H1 (cell line): ENCODE results near the gene MEMO1. TPM values are rescaled to one million over a fixed set of nuclear protein-coding genes. Genes with fewer than 3 reads are reported as not detected.

Experiments
- CTCF ChIA-PET: fragments of 300-600 bp; sonication (Branson Sonifier 250); formaldehyde crosslinking; loops from one replicate; lab custom pipeline; 2021; ENCODE audit not compliant: partially characterized antibody; lab: Charles Lee
- POLR2A ChIA-PET: fragments of 300-600 bp; sonication (Branson Sonifier 250); formaldehyde crosslinking; loops from one replicate; lab custom pipeline; 2021; ENCODE audit warnings: inconsistent platforms; ENCODE audit not compliant: partially characterized antibody; lab: Charles Lee
- DNase-seq, 2 experiments: peaks; one replicate each; pipeline versions ENCODE4 v3.0.0 to v3.0.0-alpha.2; 2010 to 2022; ENCODE audit warnings: low spot score in 2 of 2, low read depth in 1 of 2, mixed read lengths in 1 of 2
- FAIRE-seq: peaks from 2 replicates; lab custom pipeline; 2011; peaks lifted over from hg19 to GRCh38; lab: Jason Lieb, UNC
- H2AFZ ChIP-seq: 2 replicates; pipeline ENCODE4 v1.8.1; 2012; ENCODE audit warnings: low read length, inconsistent platforms
- H2AK5ac ChIP-seq: 2 replicates; pipeline ENCODE4 v1.6.1; 2013; ENCODE audit warnings: low read depth, low read length
- H2BK120ac ChIP-seq: replicated peaks from 2 replicates; pipeline ENCODE3; 2013; ENCODE audit warnings: low read depth, low read length, inconsistent platforms
- H2BK12ac ChIP-seq: 2 replicates; pipeline ENCODE4 v1.6.1; 2013; ENCODE audit warnings: low read depth, low read length
- H2BK15ac ChIP-seq: 2 replicates; pipeline ENCODE4 v1.6.1; 2013; ENCODE audit warnings: low read length
- H2BK20ac ChIP-seq: 2 replicates; pipeline ENCODE4 v1.6.1; 2013; ENCODE audit warnings: low read length
- H2BK5ac ChIP-seq: 2 replicates; pipeline ENCODE4 v1.6.1; 2013; ENCODE audit warnings: low read depth, low read length
- H3K14ac ChIP-seq: 2 replicates; pipeline ENCODE4 v1.6.1; 2013; ENCODE audit warnings: inconsistent platforms; ENCODE audit not compliant: insufficient read length
- H3K18ac ChIP-seq: 2 replicates; pipeline ENCODE4 v1.6.1; 2013; ENCODE audit warnings: low read length; ENCODE audit errors: extremely low read depth
- H3K23ac ChIP-seq: 2 replicates; pipeline ENCODE4 v1.6.1; 2013; ENCODE audit warnings: inconsistent platforms; ENCODE audit not compliant: insufficient read length
- H3K23me2 ChIP-seq: 2 replicates; pipeline ENCODE4 v1.6.1; 2013; ENCODE audit warnings: low read depth, low read length
- H3K27ac ChIP-seq: 2 replicates; pipeline ENCODE4 v1.6.1; 2011; ENCODE audit warnings: low read depth, low read length, inconsistent platforms
- H3K27me3 ChIP-seq, 4 experiments: replicated peaks in 1 of 4; 1 replicate in 1 of 4; 2 replicates in 3 of 4; pipeline versions ENCODE4 v1.6.1 to v1.8.1; 2011 to 2013; ENCODE audit warnings: low read length in 3 of 4, mild to moderate bottlenecking in 3 of 4, inconsistent platforms in 2 of 4, mixed read lengths in 2 of 4, moderate library complexity in 1 of 4; ENCODE audit not compliant: control insufficient read depth in 3 of 4, insufficient read depth in 3 of 4; ENCODE audit errors: extremely low read depth in 1 of 4
- H3K36me3 ChIP-seq, 4 experiments: 2 replicates each; pipeline versions ENCODE4 v1.6.1 to v1.8.1; 2011 to 2013; ENCODE audit warnings: mild to moderate bottlenecking in 4 of 4, low read length in 3 of 4, moderate library complexity in 2 of 4, control low read depth in 1 of 4, inconsistent platforms in 1 of 4; ENCODE audit not compliant: insufficient read depth in 4 of 4, control insufficient read depth in 2 of 4
- H3K4ac ChIP-seq: replicated peaks from 2 replicates; pipeline ENCODE3; 2013; ENCODE audit warnings: low read length, low read depth, mixed read lengths, inconsistent platforms; ENCODE audit not compliant: insufficient read length
- H3K4me1 ChIP-seq, 4 experiments: replicated peaks in 1 of 4; 1 replicate in 1 of 4; 2 replicates in 3 of 4; pipeline versions ENCODE4 v1.6.1 to v1.8.1; 2011 to 2013; ENCODE audit warnings: low read length in 3 of 4, inconsistent platforms in 2 of 4, mixed read lengths in 1 of 4; ENCODE audit not compliant: insufficient read depth in 4 of 4, control insufficient read depth in 3 of 4
- H3K4me2 ChIP-seq, 2 experiments: 2 replicates each; pipeline versions ENCODE4 v1.6.1 to v1.8.1; 2011 to 2013; ENCODE audit warnings: low read depth in 2 of 2, low read length in 2 of 2, control low read depth in 1 of 2, inconsistent platforms in 1 of 2, mild to moderate bottlenecking in 1 of 2; ENCODE audit not compliant: insufficient read depth in 1 of 2
- H3K4me3 ChIP-seq, 4 experiments: fragments of 200-600, 300-600 bp in 1 of 4; sonication (generic), shearing (Covaris generic), sonication (Bioruptor Twin) in 1 of 4; 2 replicates each; pipeline versions ENCODE4 v1.5.1 to v1.8.1; 2011 to 2016; ENCODE audit warnings: low read length in 4 of 4, low read depth in 3 of 4, control low read depth in 2 of 4, inconsistent platforms in 2 of 4, mild to moderate bottlenecking in 2 of 4, mixed read lengths in 1 of 4, moderate library complexity in 1 of 4; ENCODE audit not compliant: insufficient read depth in 2 of 4; ENCODE audit errors: extremely low read depth in 1 of 4
- H3K56ac ChIP-seq: replicated peaks from 2 replicates; pipeline ENCODE3; 2013; ENCODE audit warnings: low read depth, mild to moderate bottlenecking, mixed read lengths, low read length, inconsistent platforms; ENCODE audit not compliant: insufficient read length
- H3K79me1 ChIP-seq: 2 replicates; pipeline ENCODE4 v1.6.1; 2013; ENCODE audit warnings: low read depth, low read length, control low read depth
- H3K79me2 ChIP-seq, 2 experiments: 2 replicates each; pipeline versions ENCODE4 v1.6.1 to v1.8.1; 2012 to 2013; ENCODE audit warnings: low read length in 2 of 2, mild to moderate bottlenecking in 2 of 2, inconsistent platforms in 1 of 2; ENCODE audit not compliant: insufficient read depth in 2 of 2, control insufficient read depth in 1 of 2
- H3K9ac ChIP-seq, 4 experiments: replicated peaks in 1 of 4; 1 replicate in 1 of 4; 2 replicates in 3 of 4; pipeline versions ENCODE4 v1.6.1 to v1.8.1; 2011 to 2013; ENCODE audit warnings: low read depth in 3 of 4, low read length in 3 of 4, control low read depth in 2 of 4, mild to moderate bottlenecking in 2 of 4, moderate library complexity in 2 of 4, inconsistent platforms in 1 of 4; ENCODE audit errors: extremely low read depth in 1 of 4
- H3K9me3 ChIP-seq, 2 experiments: 2 replicates each; pipeline versions ENCODE4 v1.6.1 to v1.8.1; 2012 to 2013; ENCODE audit warnings: mild to moderate bottlenecking in 2 of 2, moderate library complexity in 2 of 2, control low read depth in 1 of 2, inconsistent platforms in 1 of 2, low read depth in 1 of 2, low read length in 1 of 2, mixed read lengths in 1 of 2; ENCODE audit not compliant: insufficient read depth in 2 of 2
- H4K20me1 ChIP-seq, 2 experiments: replicated peaks in 1 of 2; 2 replicates each; pipeline versions ENCODE3 to v1.8.1; 2011 to 2013; ENCODE audit warnings: inconsistent platforms in 2 of 2, low read length in 2 of 2, mild to moderate bottlenecking in 1 of 2; ENCODE audit not compliant: insufficient read depth in 2 of 2, control insufficient read depth in 1 of 2
- H4K5ac ChIP-seq: 2 replicates; pipeline ENCODE4 v1.6.1; 2013; ENCODE audit warnings: low read length, low read depth, mixed read lengths, inconsistent platforms; ENCODE audit not compliant: insufficient read length
- H4K8ac ChIP-seq: 2 replicates; pipeline ENCODE4 v1.8.0; 2013; ENCODE audit warnings: mild to moderate bottlenecking, moderate library complexity, low read length, inconsistent platforms; ENCODE audit not compliant: insufficient read depth; ENCODE audit errors: extremely low read depth
- H4K91ac ChIP-seq: replicated peaks from 2 replicates; pipeline ENCODE3; 2013; ENCODE audit warnings: low read length, mixed read lengths, inconsistent platforms; ENCODE audit not compliant: insufficient read length
- CHD1 ChIP-seq: IDR thresholded peaks from 2 replicates; pipeline ENCODE4 v1.6.1; 2012; ENCODE audit warnings: low read depth, low read length, improper control_type of control experiment
- CTBP2 ChIP-seq: IDR thresholded peaks from 2 replicates; pipeline ENCODE4 v1.7.0; 2011; ENCODE audit warnings: borderline replicate concordance, mild to moderate bottlenecking, moderate library complexity, mixed read lengths, low read length; ENCODE audit not compliant: insufficient read depth, insufficient read length
- EZH2 ChIP-seq: fragments of 200-600 bp; sonication (generic); IDR thresholded peaks from 2 replicates; pipeline ENCODE4 v1.7.1; 2012; ENCODE audit warnings: low read depth, mild to moderate bottlenecking, moderate library complexity, low read length, inconsistent platforms; ENCODE audit not compliant: severe bottlenecking
- KDM1A ChIP-seq: fragments of 200-600, 300-600 bp; sonication (generic); IDR thresholded peaks from 2 replicates; pipeline ENCODE4 v1.7.1; 2016; ENCODE audit warnings: mild to moderate bottlenecking, low read length, borderline replicate concordance
- MAX ChIP-seq: IDR thresholded peaks from 2 replicates; pipeline ENCODE4 v1.6.1; 2012; ENCODE audit warnings: inconsistent platforms
- NANOG ChIP-seq: IDR thresholded peaks from 2 replicates; pipeline ENCODE4 v1.6.1; 2011; ENCODE audit warnings: low read length, low read depth, mild to moderate bottlenecking, inconsistent platforms; ENCODE audit not compliant: insufficient read depth, poor library complexity, severe bottlenecking
- RXRA ChIP-seq: IDR thresholded peaks from 2 replicates; pipeline ENCODE4 v1.6.1; 2011; ENCODE audit warnings: low read depth, mild to moderate bottlenecking, low read length, moderate library complexity; ENCODE audit not compliant: insufficient read depth
- SIN3A ChIP-seq, 2 experiments: IDR thresholded peaks in 1 of 2; conservative IDR thresholded peaks in 1 of 2; 2 replicates each; pipeline ENCODE4 v1.6.1; 2011 to 2012; ENCODE audit warnings: low read length in 2 of 2, improper control_type of control experiment in 1 of 2, low read depth in 1 of 2, mild to moderate bottlenecking in 1 of 2
- WGBS, 2 experiments: shearing (Covaris generic) in 1 of 2; methylation state at CpG; one replicate each; pipeline versions ENCODE4 v1.1.6 to v1.1.7; 2013 to 2015; ENCODE audit warnings: low lambda C conversion rate in 2 of 2, mixed read lengths in 2 of 2, inconsistent platforms in 1 of 2, low coverage in 1 of 2, missing lambda C conversion rate in 1 of 2; ENCODE audit not compliant: insufficient replicate concordance in 2 of 2, insufficient coverage in 1 of 2, insufficient read length in 1 of 2; ENCODE audit errors: extremely low coverage in 1 of 2, missing lambda C conversion rate in 1 of 2; 5-methylcytosine and 5-hydroxymethylcytosine counted together
- polyA plus RNA-seq, 7 experiments: library from polyadenylated mRNA; depleted of rRNA in 3 of 7; stranded (reverse) in 5 of 7; unstranded in 2 of 7; fragments of >200 nt in 5 of 7; fragments of 200-250 nt in 2 of 7; gene quantifications; 1 replicate in 5 of 7; 2 replicates in 1 of 7; 4 replicates in 1 of 7; pipeline versions ENCODE4 v1.2.1 to v1.2.3, GENCODE V29; 2011 to 2013; ENCODE audit warnings: missing spikeins in 2 of 7, mixed read lengths in 2 of 7
- total RNA-seq: library from RNA; stranded (reverse); fragmentation: NEBNext Ultra II Directional; extraction: Animal tissue kit (Norgen Biotek cat#: 25700); gene quantifications from 2 replicates; pipeline ENCODE4 v1.2.1, GENCODE V29; 2021

The MEMO1 gene
- total and polyA plus RNA-seq, 2 of the 8 experiments (the other 6 are each of a cell fraction or from before 2014, with no cell fraction given): 26.9 to 54.7 TPM

DNA sequence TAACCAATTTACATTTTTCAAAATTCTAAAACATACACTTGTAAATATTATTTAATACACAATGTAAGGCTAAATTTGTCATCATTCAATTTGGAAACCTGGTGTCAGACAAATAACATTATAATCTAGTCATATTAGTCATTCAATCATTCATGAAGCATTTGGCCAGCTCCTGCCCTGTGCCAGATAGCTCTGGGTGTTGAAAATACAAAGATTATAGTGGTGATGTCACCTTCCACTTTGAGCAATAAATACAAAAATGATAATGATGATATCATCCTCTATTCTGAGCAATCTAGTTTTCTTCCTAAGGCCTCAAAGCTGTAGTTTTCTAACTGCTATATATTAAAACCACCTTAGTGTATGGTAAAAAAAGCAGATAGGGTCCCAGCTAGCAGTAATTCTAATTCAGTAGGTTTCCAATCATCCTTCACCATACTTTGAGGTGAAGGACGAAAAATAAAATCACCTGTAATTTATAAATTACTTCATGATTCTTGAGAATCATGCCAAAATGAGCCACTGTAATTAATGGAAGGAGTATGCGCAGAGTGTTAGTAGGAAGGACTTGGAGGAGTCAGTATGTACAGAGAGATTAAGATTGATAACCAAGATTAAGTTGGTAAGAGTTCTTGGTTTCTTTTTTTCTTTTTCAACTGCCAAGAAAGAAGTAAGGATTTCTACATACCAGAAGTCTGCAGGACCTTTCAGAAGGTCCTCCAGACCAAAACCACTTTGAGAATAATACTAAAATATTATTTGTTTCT, 23.2 kb downstream of the MEMO1 start:
- Histone ChIP-seq H2BK12ac (no peak overlapping the region), H2BK5ac (no peak overlapping the region), H2AK5ac (no peak overlapping the region), H3K79me2 (peaks cover 3 to 73% of the 10 kb centered on the region in 2 experiments; a peak in 2 of 4 replicates), H4K8ac (no peak overlapping the region), H3K23me2 (no peaks in the 10 kb centered on the region), H4K5ac (no peak overlapping the region), H3K18ac (no peak overlapping the region), H3K36me3 (no peaks in the 10 kb centered on the region), H4K20me1 (no peaks in the 10 kb centered on the region), H2BK120ac (no peak overlapping the region), H3K4ac (no peak overlapping the region), H2BK15ac (no peak overlapping the region), H3K9me3 (no peaks in the 10 kb centered on the region), H3K4me3 (no peak overlapping the region), H2AFZ (no peak overlapping the region), H3K4me1 (no peaks in the 10 kb centered on the region), H3K14ac (no peak overlapping the region), H3K79me1 (no peaks in the 10 kb centered on the region; the same call in 1 of the 2 replicates), H2BK20ac (no peak overlapping the region), H3K27me3 (no peaks in the 10 kb centered on the region), H3K4me2 (no peak overlapping the region), H3K56ac (no peak overlapping the region), H3K27ac (no peak overlapping the region), H3K9ac (no peak overlapping the region), H4K91ac (no peak overlapping the region), H3K23ac (no peak overlapping the region)
- CTCF ChIA-PET: interaction anchor here (0.5 to 1.6 kb wide), 3 partner anchors 10 to 34 kb away, joined by 3 to 4 read pairs (median 4); no protein-coding TSS in a partner anchor
- WGBS, 2 experiments: 84% methylated on average over 2 of the region's 2 CpGs; no CpG with 5 or more reads in 1 of the 2 experiments
- FAIRE-seq (no peak), DNase-seq (no peak)
- POLR2A ChIA-PET: interaction anchor here (1.3 kb wide), 1 partner anchor 12 kb away, joined by 5 read pairs; no protein-coding TSS in a partner anchor
- TF ChIP-seq NANOG (no peak), EZH2 (no peak), CHD1 (no peak), MAX (no peak), RXRA (no peak), KDM1A (no peak), SIN3A (conservative IDR thresholded peaks at IDR 0.05 in 1 of 2, IDR thresholded peaks at IDR 0.05 in 1 of 2; ENCODE audit: low read depth in 1 of 2, low read length in 2 of 2) (no peak), CTBP2 (no peak)
